ENCODE measurements around the gene GCLC.
"Not testable (repeated sequence)": the region's sequence is repeated elsewhere in the genome, so short reads cannot be mapped to it uniquely, and the experiment has no call there.

The GCLC gene

DNA sequence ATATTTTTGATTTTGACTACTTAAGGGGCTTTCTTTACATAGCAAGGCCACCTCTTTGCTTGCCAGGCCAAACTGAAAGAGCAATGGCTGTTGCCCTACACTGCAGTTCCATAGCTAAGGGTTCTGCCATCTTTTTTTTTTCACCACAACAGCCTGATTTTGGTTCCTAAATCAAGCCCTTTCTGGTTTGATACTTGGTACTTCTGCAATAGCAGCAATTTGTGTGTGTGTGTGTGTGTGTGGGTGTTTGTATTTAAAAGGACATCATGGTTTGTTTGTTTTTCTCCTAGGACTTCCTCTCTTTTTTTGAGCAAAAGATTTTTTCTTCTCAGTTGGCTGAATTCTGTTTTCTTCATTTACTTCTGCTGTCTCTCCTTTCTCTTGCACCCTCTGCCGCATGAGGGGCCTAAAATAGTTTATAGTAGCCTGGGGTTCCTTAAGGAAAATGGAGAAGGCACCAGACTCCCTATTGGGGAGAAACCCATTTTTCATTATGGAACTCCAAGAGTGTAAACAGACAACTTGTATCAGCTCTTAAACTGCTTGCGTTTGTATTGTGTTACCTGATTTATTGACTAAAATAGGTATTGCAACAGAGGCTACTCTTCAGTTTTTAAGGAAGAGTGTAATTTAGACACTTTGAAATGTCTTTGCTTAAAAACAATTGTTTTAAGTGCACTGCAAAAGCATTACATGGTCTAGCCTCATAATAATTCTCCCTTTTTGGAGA, 12.2 kb upstream of the GCLC start:
- DNase-seq = no peak

DNA sequence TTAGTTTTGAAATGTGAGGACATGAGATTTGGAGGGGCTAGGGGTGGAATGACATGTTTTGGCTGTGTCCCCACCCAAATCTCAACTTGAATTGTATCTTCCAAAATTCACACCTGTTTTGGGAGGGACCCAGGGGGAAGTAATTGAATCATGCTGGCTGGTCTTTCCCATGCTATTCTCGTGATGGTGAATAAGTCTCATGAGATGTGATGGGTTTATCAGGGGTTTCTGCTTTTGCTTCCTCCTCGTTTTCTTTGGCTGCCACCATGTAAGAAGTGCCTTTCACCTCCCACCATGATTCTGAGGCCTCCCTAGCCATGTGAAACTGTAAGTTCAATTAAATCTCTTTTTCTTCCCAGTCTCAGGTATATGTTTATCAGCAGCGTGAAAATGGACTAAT, 8.7 kb upstream of the GCLC start:
- not testable (repeated sequence) for DNase-seq

DNA sequence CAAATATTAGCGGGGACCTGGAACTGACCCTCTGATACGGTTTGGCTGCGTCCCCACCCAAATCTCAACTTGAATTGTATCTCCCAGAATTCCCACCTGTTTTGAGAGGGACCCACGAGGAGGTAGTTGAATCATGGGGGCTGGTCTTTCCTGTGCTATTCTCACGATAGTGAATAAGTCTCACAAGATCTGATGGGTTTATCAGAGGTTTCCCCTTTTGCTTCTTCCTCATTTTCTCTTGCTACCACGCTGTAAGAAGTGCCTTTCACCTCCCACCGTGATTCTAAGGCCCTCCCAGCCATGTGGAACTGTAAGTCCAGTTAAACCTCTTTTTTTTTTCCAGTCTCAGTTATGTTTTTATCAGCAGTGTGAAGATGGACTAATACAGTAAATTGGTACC, 6.8 kb upstream of the GCLC start:
- not testable (repeated sequence) for DNase-seq

DNA sequence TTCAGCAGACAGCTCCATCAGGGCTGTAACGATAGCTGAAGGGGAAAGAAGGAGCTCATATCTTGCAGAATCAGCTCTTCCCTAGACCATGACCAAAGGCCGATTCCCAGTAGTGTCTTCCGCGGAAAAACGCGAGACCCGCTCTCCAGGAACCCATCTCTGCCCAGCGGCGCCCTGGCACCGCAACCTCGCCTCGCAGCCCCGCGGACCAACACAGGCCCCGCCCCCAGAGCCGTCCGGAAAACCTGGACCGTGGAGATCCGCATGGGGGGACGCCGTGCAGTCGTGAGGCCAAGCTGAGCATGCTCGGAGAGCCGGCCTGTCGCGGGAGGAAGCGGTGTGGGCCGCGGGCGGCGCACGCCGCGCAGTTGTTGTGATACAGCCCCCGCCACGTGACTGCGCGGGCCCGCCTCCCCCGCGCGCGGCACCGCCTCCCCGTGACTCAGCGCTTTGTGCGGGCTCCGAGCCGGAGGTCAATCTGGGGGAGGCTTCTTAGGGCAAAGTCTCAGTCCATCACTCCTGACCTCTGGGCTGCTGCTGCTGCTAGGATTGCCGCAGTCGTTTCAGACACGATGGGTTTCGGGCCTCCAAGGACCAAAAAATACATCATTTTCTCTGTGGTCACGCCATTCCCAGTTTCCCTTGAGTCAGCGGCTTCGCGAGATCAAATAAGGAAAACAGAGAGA, 3.1 kb upstream of the GCLC start:
- peak; percentile 90 for DNase-seq

DNA sequence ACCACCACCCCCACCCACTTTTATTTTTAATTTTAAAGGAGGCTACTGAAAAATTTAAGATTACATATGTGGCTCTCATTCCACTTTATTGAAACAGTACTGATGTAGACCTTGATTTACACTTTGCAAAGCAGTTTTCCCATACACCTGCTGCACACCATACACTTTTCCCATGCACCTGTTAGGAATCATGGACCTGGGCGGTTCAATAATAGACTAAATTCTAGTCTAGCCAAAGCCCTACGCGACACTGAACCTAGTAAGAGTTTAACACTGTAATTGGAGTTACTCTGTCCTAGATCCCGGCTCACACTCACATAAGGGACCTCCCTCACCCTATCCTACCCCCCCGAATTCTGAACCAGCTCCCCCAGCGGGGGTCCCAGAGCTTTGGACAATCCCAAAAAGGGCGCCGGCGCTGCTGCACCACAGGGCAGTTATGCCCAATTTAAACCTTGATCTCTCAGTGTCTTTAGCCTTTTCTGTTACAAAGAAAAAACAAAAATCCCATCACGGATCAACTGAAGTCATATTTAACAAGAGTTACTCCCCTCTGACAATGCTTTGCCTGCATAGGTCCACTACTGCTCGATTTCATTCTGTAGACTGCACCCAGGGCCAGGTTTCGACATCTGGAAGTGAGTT, 2.4 kb upstream of the GCLC start:
- no peak for DNase-seq

DNA sequence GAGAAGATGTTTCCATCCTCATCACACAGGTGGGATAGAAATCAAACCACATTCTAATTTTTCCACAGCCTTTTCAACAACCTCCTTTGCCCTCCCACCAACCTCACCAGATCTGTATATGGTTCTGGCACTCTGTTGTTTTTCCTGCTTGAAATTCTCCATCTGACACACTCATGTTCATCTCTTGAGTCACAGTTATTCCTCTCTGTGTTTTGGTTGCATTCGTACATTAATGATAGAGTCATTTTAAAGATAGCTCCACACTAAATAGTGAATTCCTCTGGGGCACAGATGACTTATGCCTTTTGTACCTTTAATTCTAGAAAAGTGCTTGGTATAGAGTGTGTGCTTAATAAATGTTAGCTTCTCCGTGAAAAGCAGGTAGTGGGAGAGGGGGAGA, 1.4 kb upstream of the GCLC start:
- DNase-seq = no peak

DNA sequence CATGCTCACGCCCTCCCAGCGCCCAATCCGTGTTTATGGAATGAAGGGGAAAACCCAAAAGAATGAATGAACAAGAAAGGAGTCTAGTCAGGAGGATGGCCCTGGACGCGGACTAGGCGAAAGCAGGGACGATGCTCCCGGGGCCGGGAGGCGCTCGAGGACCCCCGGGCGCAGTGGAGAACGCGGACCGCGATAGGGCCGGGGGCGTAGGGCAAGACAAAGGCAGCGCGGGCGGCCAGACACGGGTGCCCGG, 758 bp downstream of the GCLC start:
- no peak for DNase-seq

DNA sequence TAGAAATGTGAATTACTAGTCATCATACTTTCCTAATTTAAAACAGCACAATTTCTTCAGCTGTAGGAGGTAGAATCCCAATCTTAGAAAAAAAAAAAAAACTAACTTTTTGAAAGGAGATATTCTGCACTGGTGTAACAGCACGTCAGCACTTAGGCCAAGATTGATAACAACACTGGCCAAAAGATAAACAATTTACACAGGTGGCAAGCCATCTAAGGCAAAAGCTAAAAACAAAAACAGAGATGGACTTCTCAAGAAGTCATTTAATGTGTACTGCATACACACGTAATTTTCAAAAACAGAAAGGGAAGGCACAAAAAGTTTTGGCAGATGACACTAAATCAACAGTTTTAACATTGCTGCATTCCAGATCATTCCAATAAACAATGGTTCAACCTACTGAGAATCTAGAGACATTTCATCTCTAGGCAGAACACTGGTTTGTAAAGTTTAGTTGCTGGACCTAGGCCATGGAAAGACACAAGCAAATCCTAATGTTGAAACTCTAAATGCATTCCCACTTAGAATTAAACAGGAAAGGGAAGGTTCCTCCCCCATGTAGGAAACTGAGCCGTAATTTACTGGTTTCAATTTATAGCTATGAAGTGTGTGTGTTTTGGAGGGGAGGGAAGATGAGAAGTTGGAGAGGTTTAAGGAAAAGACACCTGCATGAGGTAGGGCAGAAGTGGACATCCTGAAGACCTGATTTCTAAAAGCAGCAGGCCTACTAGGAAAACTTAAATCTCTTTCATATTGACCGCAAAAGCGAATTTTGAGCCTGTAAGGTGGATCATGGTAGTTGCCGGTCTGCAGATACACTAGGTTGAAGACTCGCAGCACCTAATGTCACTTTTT, 1.3 kb downstream of the GCLC start:
- no peak for DNase-seq

DNA sequence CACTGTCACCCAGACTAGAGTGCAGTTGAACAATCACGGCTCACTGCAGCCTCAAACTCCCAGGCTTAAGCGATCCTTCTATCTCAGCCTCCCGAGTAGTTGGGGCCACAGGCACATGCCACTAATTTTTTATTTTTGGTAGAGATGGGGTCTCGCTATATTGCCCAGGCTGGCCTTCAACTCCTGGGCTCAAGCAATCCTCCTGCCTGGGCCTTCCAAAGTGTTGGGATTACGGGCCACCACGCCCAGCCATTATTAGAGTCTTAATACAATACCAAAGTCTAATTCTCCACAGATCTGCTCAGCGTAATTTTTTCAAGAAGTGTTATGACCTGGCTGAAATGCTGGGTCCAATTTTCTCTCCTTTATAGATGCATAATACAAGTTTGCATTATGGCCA, 3.0 kb downstream of the GCLC start:
- DNase-seq = no peak

DNA sequence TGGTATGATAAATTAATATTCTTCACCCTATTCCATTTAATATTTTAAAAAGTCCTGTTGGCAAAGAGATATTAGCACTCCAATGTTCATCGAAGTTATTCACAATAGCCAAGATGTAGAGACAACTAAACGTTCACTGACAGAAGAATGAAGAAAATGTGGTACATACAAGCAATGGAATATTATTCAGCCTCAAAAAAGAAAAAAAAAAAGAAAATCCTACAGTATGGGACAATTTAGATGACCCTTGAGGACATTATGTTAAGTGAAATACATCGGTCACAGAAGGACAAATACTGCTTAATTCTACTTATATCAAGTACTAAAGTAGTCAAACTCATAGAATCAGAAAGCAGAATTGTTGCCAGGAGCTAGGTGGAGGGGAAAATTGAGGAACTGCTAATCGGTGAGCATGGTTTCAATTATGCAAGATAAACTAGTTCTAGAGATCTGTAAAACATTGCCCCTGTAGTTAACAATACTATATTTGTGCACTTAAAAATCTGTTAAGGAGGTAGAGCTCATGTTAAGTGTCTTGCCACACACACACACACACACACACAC, 4.7 kb downstream of the GCLC start:
- DNase-seq = no peak

DNA sequence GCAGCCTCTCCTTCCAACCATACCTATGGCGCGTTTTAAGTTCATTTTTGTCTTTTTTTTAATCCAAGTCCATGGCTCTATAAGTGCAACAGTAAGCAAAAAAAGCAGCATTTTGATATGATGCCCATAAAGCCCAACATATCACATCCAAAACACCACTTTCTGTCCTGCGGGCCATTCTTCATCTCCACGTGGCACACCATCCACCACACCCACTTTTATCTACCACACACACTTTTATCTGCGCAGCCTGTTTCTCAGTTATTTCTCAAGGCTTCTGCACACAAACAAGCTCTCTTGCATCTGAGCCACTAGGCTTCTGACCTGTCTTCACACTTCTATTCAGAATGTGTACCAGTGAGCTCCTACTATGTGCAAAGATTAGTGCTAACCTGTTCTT, 5.3 kb downstream of the GCLC start:
- DNase-seq = no peak

DNA sequence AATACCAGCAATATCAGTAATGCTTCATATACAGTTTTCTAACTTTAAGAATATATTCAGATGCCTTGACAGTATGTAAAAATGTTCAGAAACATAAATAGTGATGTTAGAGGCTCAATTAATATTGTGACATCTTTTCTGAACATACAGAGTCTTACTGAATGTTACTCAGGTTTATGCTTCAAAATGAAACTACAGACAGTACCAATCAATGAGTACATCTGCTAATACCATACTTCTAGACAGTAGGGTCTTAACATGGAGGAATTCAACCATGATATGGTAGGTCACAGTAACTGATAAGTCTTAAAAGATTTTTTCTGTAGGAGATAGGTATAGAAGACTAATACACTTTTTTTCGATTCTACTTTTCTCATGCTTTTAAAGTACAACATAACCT, 8.3 kb downstream of the GCLC start:
- DNase-seq = no peak

DNA sequence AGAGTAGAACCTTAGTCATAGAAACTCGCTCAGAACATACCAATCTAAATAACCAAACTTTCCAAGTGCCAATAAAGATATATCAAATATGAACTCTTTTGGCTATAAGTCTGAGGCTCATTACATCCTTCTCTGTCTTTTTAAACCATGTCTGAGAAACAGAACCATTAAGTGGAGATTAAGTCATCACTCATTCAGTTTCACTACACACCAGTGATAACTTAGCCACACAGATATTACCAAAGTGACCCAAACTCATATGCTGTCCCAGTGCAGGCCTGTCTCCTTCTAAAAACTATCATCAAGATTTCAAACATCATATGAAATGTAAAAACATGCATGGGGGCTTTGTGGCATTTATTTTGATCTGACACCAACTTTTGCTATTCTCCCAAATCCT, 12.0 kb downstream of the GCLC start:
- no peak for DNase-seq

DNA sequence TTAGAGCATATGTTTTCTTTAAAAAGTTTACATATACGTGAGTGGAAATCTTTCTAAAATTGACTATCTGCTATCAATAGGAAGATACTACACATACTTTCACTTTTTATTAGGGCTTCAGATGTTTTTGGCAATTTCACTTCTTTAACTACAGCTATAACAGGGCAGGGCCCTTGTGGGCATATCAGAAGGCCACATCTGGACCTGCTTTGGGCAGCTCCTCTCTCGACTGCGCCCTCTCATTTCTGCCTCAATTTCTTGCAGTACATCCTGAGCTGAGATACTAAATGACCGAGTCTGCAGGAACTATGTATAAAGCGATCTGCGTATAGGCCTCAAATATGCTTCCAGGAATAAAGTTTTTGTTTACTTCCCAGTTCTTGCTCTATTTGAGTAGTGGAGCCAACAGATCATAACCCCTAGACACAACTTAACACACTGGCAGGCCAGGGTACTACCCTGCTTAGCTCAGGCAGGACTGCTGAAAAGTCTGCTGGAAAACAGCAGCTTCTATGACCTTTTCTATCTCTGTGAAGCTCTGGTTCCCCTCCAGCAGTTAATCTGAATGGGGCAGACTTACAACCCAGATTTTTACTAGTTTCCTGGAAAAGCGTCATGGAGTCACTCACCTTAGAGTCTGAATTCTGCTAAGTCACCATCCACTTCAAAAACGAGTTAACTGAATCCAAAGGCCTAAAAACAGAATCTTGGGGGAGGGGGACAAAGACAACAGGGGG, 12.7 kb downstream of the GCLC start:
- no peak for DNase-seq

DNA sequence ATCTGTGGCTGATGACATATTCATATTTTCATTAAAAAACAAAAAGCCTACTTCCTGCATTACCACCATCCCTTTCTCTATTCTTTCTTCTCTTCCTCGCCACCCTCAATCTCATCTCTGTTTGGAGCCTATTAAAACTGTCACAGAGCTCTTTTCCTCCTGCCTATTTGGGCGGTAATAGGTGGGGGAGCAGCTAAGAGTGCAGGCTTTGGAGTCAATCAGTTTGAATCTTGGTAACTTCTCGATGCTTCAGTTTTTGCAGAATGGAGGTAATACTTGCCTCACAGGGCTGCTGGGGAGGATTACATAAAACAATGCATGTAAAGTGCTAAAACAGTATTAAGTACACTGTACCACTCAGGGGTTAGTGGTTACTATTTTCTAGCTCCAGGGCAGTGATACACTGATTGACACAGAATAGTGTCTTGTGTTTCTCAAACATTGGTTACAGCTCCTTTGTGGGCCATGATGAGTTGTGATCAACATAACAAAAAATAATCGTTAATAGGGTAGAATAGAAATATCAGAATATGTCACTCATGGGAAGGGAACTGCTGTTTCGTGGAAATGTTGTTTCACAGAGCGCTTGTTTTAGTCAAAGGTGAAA, 14.0 kb downstream of the GCLC start:
- DNase-seq = no peak

DNA sequence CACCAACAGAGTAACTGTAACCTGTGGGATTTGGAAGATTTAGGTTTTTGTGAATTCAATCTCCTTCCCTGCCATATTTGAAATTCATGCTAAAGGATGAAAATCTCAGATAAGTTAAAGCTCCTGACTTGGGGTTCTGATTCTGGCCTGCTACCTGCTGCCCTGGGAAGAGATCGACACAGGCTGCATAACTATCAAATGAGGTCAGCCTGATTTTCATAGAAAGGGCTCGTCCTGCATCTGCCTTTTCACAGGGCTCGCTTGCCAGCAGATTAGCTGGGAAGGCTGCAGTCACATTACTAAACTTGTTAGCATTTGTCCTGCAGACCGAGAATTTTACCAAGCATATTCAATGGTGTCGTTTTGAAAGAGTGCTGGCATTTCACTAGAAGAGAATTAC, 14.6 kb downstream of the GCLC start:
- DNase-seq = no peak

DNA sequence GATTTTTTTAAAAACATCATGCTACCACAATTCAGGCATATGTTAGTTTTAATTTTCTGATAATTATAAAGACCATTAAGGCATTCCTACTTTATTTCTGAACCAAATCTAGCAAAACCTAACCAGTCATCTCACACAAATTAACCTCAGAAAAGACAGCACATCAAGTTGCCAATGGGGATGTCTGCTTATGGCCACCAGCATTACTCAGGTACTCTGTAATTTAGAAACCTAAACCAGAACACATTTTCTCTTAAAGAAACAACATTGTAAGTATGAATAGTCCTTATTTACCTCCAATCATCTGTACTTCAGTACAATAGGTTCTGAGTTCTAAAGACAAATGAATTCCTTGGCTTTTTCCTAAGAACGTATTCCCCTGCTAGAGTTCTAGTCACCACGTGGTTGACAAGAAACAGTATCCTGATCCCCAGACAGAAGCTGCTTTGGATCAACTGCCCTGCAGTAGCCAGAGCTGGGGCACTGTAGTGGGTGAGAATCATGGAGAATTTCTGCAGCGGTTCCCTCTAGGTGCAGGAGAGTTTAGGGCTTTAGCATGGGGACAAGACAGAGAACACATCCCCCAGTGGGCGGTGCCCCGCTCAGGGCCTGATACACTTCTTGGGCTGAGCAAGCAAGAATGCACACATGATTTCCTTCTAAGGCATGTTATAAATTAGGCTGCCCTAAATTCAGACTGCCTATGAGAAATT, 15.4 kb downstream of the GCLC start:
- DNase-seq = no peak

DNA sequence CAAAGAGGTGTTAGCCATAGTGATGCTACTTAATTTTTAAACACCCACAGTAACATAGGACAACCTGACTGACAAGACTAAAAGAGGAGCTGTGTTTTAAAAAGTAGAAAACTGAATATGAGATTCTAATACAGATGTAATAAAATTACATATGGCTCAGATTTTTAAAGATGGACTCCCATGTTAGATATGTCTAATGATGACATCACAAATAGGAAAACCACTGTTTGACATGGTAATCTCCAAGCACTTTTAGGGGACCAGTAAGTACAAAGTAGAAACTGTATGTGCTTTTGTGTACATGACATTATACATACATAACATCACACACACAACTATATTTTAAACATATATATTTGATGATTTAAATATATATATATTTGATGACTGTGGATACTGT, 16.8 kb downstream of the GCLC start:
- DNase-seq = no peak

DNA sequence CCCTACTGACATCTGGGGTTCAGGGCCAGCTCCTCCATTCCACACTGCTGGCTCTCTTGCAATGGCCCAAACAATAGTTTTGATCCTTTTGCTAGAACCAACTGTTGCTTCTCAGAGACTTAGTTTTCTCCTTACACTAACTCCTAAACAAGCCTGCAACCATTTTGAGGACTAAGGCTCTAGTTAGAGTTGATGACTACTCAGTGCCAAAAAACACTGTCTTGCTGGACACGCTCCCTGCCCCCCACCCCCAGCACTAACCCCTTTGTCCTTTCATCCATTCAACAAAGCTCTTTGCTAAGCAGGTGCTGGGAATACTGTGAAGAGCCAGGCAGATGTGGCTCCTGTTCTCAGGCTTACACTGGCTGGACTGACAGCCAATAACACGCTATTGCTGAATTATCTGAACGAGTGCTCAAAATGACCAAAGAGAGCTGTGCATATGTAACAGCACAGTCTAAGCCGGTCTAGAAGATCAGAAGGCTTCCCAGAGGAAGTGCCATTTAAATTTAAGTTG, 17.6 kb downstream of the GCLC start:
- DNase-seq = no peak

DNA sequence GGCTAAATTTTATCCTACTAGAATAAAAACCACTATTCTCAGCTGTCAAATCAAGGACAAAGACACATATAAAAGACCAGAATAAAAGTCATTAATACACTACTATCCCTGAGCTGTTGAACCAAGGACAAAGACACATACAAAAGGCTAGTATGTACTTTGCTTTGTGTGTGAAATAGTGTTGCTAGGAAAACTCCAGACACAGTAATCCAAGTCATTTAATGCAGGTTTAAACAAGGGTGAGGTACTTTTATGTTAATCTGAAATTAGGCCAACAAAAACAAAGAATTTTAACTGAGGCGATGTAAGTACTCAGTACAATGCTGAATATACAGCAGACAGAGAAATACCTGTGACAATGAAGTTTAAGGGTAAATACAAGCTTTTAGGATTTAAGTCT, 18.9 kb downstream of the GCLC start:
- no peak for DNase-seq

DNA sequence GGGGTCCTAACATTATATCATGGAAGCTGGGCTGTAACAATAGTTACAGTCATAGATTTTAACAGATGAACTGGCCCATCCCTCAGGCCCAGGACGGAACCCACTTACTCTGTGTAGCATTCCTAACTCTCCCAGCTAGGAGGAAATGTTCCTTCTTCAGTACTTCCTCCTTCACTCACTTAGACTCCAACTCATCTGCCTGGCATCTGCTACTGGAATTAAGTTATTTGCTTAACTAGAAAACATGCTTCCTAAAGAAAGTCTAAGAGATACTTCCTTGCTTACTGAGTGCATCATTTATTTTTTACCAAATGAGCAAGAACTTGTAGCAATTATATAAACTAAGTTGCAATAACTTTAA, 20.5 kb downstream of the GCLC start:
- no peak for DNase-seq
